GM10248 (cell line): ENCODE results near the gene NSFL1C.

Experiments
- CTCF ChIA-PET: fragments of 300-600 bp; sonication (Branson Sonifier 250); formaldehyde crosslinking; extraction: SDS; loops from one replicate; lab custom pipeline; 2021; ENCODE audit warnings: antibody characterized with exemption; lab: Yijun Ruan, JAX
- POLR2A ChIA-PET: fragments of 350-650 bp; sonication (Branson Sonifier 250); formaldehyde crosslinking; extraction: SDS; loops from one replicate; lab custom pipeline; 2020; ENCODE audit warnings: antibody characterized with exemption; lab: Yijun Ruan, JAX
- DNase-seq: peaks from one replicate; pipeline ENCODE4 v3.0.0; 2012; ENCODE audit errors: extremely low spot score
- TF ChIP-seq, protein P1 (sequence below): IDR thresholded peaks from 2 replicates; pipeline ENCODE4 v1.5.1; 2012; ENCODE audit warnings: mild to moderate bottlenecking, low read depth; ENCODE audit errors: extremely low read depth, missing control alignments, control extremely low read depth

NSFL1C gene

DNA sequence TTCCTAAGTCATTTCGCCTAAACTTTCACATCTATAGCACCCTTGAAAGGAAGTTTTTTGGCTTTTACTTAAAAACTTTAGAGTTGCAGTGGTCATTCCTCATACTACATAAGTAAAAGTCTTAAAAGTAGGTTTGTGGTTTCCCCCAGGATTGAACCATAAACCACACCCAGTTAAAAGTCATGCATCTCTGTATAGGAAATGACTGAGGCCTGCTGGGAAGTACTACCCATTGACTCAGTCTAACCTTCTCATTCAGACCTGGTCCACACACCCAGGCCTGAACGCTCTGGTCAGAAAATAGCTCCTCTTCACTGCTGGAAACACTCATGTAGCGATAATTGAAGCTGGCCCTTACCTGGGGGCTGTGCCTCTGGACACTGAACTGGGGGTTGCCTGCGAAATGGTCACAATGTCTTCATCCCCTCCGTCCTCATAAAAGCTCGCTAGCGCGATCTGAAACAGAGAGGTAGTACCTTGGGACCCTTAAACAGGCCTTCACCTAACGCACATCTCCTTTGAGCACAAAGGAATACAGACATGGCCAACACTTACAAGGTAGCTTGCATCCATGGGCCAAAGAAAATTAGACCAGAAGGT is 2.6 kb downstream of the NSFL1C start:
- DNase-seq: no peak
- ChIA-PET CTCF (interaction anchor here (0.7 to 2.9 kb wide), 4 partner anchors 8 to 151 kb away, joined by 3 to 7 read pairs (median 4); no protein-coding TSS in a partner anchor), POLR2A (no interaction called here)
- TF ChIP-seq, protein P1, sequence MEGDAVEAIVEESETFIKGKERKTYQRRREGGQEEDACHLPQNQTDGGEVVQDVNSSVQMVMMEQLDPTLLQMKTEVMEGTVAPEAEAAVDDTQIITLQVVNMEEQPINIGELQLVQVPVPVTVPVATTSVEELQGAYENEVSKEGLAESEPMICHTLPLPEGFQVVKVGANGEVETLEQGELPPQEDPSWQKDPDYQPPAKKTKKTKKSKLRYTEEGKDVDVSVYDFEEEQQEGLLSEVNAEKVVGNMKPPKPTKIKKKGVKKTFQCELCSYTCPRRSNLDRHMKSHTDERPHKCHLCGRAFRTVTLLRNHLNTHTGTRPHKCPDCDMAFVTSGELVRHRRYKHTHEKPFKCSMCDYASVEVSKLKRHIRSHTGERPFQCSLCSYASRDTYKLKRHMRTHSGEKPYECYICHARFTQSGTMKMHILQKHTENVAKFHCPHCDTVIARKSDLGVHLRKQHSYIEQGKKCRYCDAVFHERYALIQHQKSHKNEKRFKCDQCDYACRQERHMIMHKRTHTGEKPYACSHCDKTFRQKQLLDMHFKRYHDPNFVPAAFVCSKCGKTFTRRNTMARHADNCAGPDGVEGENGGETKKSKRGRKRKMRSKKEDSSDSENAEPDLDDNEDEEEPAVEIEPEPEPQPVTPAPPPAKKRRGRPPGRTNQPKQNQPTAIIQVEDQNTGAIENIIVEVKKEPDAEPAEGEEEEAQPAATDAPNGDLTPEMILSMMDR: no peak

DNA sequence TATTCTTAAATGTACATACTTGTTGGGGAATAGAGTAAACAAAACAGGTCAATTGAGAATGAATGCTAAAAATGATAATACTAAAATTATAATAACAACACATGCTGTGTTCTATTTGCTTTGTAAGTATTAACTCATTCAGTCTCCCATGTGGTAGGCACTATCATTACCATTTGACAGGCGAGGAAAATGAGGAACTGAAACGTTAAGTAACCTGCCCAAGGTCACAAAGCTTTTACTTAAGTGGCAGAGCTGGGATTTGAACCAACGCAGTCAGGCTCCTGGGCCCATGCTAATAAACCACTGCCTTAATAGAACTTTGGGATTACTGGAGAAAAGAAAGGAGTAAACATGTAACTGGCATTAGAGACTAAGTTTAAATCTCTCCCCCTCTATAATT is 3.8 kb downstream of the NSFL1C start:
- no peak for DNase-seq
- POLR2A ChIA-PET: no interaction called here
- CTCF ChIA-PET: interaction anchor here (1.0 to 2.9 kb wide), 5 partner anchors 9 to 354 kb away, joined by 3 to 7 read pairs (median 3); no protein-coding TSS in a partner anchor
- TF ChIP-seq, protein P1: no peak

DNA sequence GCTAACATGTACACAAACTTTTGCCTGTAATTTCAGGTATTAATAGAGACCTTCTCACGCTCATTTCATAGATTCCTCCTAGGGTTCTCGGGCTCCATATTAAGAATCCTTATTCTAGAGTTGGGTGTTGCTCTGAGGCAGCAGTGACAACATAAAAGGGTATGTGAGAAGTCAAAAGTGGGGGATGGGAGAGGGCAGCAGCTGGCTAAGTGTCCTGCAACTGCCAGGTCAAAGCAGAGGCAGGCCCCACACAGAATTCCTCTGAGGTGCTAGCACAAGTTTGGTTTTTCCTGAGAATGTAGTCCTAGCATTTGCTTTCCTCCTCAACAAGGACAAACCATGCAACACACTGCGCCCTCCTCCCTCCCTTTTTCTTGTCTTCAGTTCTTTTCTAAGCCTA is 4.6 kb downstream of the NSFL1C start:
- DNase-seq: no peak
- ChIA-PET POLR2A (no interaction called here), CTCF (interaction anchor here (1.2 to 2.9 kb wide), 4 partner anchors 8 to 42 kb away, joined by 3 to 7 read pairs (median 5); no protein-coding TSS in a partner anchor)
- TF ChIP-seq, protein P1: no peak

DNA sequence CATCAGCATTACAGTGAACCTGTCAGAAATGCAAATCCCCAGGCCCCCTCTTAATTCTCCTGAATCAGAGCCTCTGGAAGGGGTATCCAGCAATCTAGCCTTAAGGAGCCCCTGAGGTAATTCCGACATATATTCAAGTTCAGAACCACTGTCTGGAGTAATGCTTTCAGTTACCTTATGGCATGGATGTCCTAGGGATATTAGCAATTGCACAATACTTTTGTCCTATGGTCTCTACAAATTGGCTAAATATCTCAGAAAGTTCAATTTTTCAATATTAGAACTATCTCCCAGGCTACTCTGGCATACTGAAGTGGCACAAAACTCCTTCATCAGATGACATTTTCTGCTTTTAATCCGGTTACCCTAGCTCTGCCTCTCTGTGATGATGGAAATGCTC is 6.4 kb downstream of the NSFL1C start:
- ChIA-PET POLR2A (no interaction called here), CTCF (interaction anchor here (1.8 kb wide), 2 partner anchors 21 to 44 kb away, joined by 4 to 6 read pairs; no protein-coding TSS in a partner anchor)
- TF ChIP-seq, protein P1: no peak
- no peak for DNase-seq

DNA sequence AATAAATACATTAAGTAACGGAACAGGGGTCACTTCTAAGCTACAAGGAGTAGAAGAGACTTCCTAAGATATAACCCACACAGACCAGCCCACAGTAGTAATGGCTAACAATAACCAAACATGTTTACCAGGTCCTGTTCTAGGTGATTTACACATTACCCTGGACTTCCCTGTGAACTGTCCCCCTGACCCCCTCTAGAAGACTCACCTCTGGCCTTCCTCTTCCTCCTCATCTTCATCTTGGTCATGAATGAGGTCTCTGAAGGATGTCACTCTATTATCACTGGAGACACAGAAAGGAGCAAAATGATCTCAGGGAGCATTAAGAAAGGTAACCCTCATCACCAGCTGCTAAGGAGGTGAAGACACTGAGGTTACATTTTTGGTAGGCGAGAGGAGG is 8.7 kb downstream of the NSFL1C start:
- ChIA-PET POLR2A (no interaction called here), CTCF (interaction anchor here (0.9 to 2.2 kb wide), 3 partner anchors 10 to 21 kb away, joined by 3 to 14 read pairs (median 8); no protein-coding TSS in a partner anchor)
- DNase-seq: no peak
- TF ChIP-seq, protein P1: no peak

DNA sequence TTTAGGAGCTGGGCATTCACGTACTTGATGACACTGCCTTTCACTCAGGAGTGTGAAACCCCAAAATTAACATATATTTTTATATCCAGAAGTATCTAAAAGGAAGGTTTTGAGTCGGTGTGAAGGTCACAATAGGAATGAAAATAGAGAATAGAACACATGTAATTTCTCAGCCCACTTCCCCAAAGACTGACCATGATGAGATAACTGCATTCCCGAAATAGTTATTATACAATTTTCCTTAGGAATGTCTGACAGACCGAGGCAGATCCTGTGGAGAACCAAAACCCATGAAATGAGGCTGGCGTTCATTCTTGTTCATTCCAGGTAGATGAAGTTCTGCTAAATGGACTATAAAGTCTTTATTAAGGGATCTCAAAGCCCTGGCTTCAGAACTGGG is 10.3 kb downstream of the NSFL1C start:
- no peak for DNase-seq
- ChIA-PET CTCF (interaction anchor here (0.9 to 3.2 kb wide), 2 partner anchors 8 to 11 kb away, joined by 3 to 18 read pairs; partner anchors contain the start of gene NSFL1C), POLR2A (no interaction called here)
- TF ChIP-seq, protein P1: no peak
